Measurements from ENCODE around the gene SPDYE18.
"Not testable (repeated sequence)": the region's sequence is repeated elsewhere in the genome, so short reads cannot be mapped to it uniquely, and the experiment has no call there.

SPDYE18 gene, protein sequence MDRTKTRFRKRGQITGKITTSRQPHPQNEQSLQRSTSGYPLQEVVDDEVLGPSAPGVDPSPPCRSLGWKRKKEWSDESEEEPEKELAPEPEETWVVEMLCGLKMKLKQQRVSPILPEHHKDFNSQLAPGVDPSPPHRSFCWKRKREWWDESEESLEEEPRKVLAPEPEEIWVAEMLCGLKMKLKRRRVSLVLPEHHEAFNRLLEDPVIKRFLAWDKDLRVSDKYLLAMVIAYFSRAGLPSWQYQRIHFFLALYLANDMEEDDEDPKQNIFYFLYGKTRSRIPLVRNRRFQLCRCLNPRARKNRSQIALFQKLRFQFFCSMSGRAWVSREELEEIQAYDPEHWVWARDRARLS

DNA sequence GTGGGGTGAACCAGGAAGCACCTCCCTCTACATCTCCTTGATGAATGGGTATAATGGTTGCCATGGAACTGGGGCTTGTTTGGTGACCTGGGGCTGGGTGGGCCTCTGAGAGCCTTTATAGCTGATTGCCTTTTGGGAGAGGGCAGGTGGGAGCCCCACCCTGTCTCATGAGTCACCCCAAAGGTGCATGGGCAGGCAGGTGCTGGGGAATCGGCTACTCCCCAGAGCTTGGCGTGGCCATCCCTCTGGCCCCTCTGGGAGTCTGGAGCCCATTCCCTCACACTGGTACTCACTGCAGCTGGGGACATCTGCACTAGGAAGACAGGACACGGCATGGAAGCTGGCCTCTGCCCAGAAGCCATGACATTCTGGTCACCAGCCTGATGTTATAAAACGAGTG is at the start of gene SPDYE18:
Gene SPDYE18, minus strand, starts transcription at position 2 of the 400 bp plus-strand sequence. CDS start 2,046 bp downstream, outside the sequence.
- in situ Hi-C loops (cut with HindIII; ENCODE audit: low pct_ligation_motif_present, low sequenced_read_pairs); DNase-seq; H3K27ac ChIP-seq; H3K4me3 ChIP-seq (ENCODE audit: low read depth, low read length); H3K36me3 ChIP-seq (replicated peaks); H3K27me3 ChIP-seq (replicated peaks): not testable (repeated sequence)

DNA sequence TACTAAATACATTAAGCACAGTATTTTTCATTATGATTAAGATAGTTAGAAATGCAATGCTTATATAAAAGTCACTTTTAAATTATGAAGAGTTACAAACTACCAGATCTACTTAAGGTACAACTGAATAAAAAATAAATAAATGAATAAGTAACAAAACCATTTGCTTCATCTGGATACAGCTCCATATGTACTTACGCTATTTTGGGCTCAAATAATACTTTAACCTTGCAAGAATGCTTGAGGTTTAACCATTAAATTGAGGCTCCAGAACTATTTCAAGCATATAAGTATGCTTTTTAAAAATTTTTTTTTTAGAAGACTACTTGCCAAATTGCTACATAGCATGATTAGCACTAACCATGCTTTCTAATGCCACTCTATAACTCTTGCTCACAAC is 46.0 kb upstream of the SPDYE18 start:
- H3K4me3 ChIP-seq (ENCODE audit: low read depth, low read length); H3K27ac ChIP-seq; in situ Hi-C loops (cut with HindIII; ENCODE audit: low pct_ligation_motif_present, low sequenced_read_pairs); H3K36me3 ChIP-seq (replicated peaks); DNase-seq; H3K27me3 ChIP-seq (replicated peaks): not testable (repeated sequence)

DNA sequence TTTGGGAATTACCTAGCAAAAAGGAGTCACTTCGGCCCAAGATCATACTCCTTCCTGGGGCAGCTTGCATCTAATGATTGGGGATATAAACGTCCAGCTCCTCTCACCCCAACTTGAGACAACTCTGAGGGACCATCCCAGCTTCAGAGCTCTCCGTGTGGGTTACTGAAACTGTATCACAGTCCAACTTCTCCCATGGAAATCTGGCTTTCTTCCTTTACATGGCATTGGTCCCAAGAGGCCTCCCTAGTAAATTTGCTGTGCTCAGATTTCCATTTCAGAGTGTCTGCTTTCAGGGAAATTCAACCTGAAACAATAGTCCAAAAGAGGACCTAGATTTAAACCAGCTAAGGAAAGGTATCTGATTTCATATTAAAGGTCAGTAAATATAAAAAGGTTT is 45.3 kb upstream of the SPDYE18 start:
- H3K27me3 ChIP-seq (replicated peaks); in situ Hi-C loops (cut with HindIII; ENCODE audit: low pct_ligation_motif_present, low sequenced_read_pairs); DNase-seq; H3K36me3 ChIP-seq (replicated peaks); H3K27ac ChIP-seq; H3K4me3 ChIP-seq (ENCODE audit: low read depth, low read length): not testable (repeated sequence)

DNA sequence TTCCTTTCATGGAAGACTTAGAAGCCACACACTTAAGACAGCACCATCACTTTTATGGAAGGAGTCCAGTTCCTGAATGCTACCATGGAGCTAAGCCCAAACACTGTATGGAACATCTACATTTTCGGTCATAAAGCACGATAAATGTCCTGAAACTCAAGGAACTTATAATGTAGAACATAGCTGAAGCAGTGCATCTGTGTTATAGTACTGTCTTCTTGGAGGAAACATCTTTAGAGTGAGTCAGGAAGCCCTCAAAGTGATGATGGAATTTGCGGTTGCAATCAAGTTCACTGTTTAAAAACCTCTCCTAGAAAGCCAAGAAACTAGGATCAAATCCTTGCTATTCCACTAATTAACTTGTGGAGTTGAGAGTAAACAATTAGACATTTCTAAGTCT is 43.5 kb upstream of the SPDYE18 start:
- H3K4me3 ChIP-seq (ENCODE audit: low read depth, low read length); H3K27me3 ChIP-seq (replicated peaks); H3K27ac ChIP-seq; H3K36me3 ChIP-seq (replicated peaks); in situ Hi-C loops (cut with HindIII; ENCODE audit: low pct_ligation_motif_present, low sequenced_read_pairs): not testable (repeated sequence)
- peak; percentile 8 for DNase-seq

DNA sequence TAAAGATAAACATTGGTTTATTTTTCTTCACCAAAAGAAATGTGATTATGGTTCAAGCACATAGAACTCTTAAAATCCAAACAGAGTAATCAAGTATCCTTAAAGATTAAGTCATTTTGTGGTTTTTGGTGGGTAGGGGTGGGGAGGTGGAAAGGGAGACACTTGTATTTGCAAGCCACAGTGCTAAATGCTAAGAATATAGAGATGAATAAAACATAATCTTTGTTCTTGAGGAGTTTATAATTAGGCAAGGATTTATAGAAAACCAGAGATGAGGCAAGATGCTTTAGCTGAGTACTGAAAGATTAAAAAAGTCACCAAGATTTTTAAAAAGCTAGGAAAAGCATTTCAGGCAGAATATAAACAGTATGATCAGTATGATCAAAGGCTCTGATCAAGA is 40.3 kb upstream of the SPDYE18 start:
- H3K27ac ChIP-seq; H3K4me3 ChIP-seq (ENCODE audit: low read depth, low read length); H3K27me3 ChIP-seq (replicated peaks); DNase-seq; H3K36me3 ChIP-seq (replicated peaks); in situ Hi-C loops (cut with HindIII; ENCODE audit: low pct_ligation_motif_present, low sequenced_read_pairs): not testable (repeated sequence)

DNA sequence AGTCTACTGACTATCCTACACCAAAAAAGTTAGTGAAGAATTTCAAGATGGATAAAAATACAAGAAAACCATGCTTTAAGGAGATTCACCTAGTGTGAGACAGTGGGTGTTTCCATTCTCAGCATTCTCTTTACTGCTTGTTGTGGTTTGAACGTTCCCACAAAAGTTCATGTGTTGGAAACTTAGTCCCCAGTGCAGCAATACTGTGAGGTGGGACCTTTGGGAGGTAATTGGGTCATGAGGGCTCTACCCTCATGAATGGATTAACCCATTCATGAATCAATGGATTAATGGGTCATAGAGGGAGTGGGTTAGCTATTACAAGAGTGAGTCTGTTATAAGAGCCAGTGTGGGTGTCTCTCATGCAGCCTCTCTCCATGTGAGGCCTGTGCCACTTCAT is 38.8 kb upstream of the SPDYE18 start:
- H3K4me3 ChIP-seq (ENCODE audit: low read depth, low read length); DNase-seq; in situ Hi-C loops (cut with HindIII; ENCODE audit: low pct_ligation_motif_present, low sequenced_read_pairs); H3K27me3 ChIP-seq (replicated peaks); H3K27ac ChIP-seq; H3K36me3 ChIP-seq (replicated peaks): not testable (repeated sequence)

DNA sequence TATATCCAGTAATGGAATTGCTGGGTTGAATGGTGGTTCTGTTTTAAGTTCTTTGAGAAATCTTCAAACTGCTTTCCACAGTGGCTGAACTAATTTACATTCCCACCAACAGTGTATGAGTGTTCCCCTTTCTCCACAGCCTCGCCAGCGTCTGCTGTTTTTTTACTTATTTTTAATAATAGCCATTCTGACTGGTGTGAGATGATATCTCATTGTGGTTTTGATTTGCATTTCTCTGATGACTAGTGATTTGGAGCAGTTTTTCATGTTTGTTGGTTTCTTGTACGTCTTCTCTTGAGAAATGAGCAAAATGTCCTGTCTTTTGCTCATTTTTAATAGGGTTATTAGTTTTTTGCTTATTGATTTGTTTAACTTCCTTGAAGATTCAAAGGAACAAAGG is 38.1 kb upstream of the SPDYE18 start:
- H3K27me3 ChIP-seq (replicated peaks); H3K4me3 ChIP-seq (ENCODE audit: low read depth, low read length); H3K36me3 ChIP-seq (replicated peaks); in situ Hi-C loops (cut with HindIII; ENCODE audit: low pct_ligation_motif_present, low sequenced_read_pairs); DNase-seq; H3K27ac ChIP-seq: not testable (repeated sequence)

DNA sequence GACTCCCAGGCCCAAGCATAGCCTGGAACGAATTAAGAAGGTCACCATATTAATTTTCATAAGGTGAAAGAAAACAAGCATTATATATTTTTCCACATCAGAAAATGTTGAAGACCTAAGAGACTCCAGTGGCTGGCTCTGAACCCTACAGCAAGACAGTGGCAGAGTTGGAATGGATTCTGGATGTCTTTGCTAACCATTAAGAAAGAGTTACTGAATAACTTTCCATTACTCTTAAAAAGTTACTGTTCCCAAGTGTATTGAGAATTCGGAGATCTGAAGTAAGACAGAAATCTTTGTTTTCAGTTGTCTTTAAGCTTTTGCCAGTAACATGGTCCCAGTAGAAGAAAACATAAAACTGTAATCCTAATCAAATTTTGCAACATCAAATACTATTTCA is 29.9 kb upstream of the SPDYE18 start:
- in situ Hi-C loops (cut with HindIII; ENCODE audit: low pct_ligation_motif_present, low sequenced_read_pairs); H3K36me3 ChIP-seq (replicated peaks); H3K27me3 ChIP-seq (replicated peaks); H3K4me3 ChIP-seq (ENCODE audit: low read depth, low read length); H3K27ac ChIP-seq; DNase-seq: not testable (repeated sequence)

DNA sequence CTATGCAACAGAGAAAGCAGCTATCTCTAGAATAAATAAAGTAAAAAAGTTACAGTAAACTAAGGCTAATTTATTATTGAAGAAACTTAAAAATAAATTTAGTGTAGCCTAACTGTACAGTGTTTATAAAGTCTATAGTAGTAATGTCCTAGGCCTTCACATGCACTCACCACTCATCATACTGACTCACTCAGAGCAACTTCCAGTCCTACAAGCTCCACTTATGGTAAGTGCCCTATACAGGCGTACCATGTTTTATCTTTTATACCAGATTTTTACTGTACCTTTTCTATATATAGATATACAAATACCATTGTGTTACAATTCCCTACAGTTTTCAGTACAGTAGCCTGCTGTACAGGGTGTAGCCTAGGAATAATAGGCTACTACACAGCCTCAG is 19.8 kb upstream of the SPDYE18 start:
- DNase-seq; H3K36me3 ChIP-seq (replicated peaks); H3K4me3 ChIP-seq (ENCODE audit: low read depth, low read length); H3K27ac ChIP-seq; in situ Hi-C loops (cut with HindIII; ENCODE audit: low pct_ligation_motif_present, low sequenced_read_pairs); H3K27me3 ChIP-seq (replicated peaks): not testable (repeated sequence)

DNA sequence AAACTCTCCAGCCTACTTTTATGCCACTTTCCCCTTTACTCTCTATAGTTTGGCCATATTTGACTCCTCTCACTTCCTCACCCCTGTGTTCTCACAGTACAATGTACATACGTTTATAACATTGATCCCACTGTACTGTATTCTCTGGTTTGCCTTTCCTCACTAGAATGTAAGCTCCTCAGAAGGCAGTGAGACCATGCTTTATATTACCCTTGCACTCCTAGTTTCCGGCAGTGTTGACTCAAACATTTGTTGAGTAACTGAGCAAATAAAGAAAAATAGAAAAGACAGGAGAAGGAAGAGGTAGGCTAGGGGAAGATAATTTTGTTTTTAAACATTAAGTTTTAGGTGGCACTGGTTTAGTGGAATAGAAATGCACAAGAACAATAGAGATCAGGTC is 17.9 kb upstream of the SPDYE18 start:
- H3K36me3 ChIP-seq (replicated peaks); H3K4me3 ChIP-seq (ENCODE audit: low read depth, low read length); in situ Hi-C loops (cut with HindIII; ENCODE audit: low pct_ligation_motif_present, low sequenced_read_pairs); H3K27ac ChIP-seq; H3K27me3 ChIP-seq (replicated peaks); DNase-seq: not testable (repeated sequence)

DNA sequence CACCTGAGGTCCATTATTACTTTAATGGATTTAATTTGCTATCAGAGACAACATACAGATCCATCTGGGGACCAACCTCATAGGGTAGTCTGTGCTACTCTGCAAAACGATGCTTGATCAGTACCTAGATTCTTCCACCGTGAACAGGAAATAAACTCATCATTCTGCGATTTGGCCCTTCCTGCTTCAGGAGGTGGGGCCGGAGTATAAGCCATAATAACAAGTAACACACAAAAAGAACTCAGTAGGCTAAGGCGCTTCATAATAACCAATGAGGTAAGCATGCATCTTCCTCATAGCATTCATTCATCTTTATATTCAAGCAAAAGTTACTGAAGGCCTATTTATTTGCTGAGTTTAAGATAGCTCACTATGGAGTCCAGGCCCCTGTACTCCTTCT is 17.3 kb upstream of the SPDYE18 start:
- in situ Hi-C loops (cut with HindIII; ENCODE audit: low pct_ligation_motif_present, low sequenced_read_pairs) = not testable (repeated sequence)

DNA sequence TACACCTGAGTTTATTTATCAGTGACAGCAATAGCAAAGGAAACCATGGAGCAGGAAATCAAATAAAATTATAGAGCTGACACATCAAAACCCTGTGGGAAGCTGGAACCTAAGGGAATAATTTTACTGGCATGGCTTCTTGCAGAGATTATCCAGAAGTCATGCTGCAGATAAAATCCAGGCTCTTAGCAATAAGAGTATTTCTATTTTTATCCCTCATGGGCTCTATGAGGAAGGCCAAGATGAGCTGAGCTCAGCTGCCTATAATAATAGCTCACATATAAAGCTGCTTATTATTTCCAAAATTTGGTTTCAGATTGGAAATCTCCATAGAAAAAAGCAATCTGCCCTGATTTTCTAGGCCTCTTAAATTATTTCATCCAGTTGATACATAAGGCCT is 16.8 kb upstream of the SPDYE18 start:
- H3K36me3 ChIP-seq (replicated peaks); in situ Hi-C loops (cut with HindIII; ENCODE audit: low pct_ligation_motif_present, low sequenced_read_pairs); DNase-seq; H3K27me3 ChIP-seq (replicated peaks); H3K4me3 ChIP-seq (ENCODE audit: low read depth, low read length); H3K27ac ChIP-seq: not testable (repeated sequence)

More for the DNA sequence above, 17.3 kb upstream of the SPDYE18 start:
- H3K27me3 ChIP-seq (replicated peaks); H3K27ac ChIP-seq; DNase-seq; H3K4me3 ChIP-seq (ENCODE audit: low read depth, low read length); H3K36me3 ChIP-seq (replicated peaks): not testable (repeated sequence)

DNA sequence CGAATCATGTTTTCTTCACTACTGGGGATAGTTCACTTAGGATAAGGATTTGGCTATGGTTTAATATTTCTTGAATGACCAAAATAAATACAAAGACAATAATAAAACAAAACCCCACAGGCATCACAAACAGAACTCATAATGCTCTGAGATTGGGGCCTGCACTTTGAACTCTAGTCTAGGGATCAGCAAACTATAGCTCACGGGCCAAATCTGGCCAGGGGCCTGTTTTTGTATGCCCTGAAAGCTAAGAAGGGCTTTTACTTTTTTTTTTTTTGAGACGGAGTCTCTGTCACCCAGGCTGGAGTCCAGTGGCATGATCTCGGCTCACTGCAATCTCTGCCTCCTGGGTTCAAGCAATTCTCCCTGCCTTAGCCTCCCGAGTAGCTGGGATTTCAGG is 14.7 kb upstream of the SPDYE18 start:
- DNase-seq; H3K27me3 ChIP-seq (replicated peaks); H3K36me3 ChIP-seq (replicated peaks); H3K27ac ChIP-seq; H3K4me3 ChIP-seq (ENCODE audit: low read depth, low read length); in situ Hi-C loops (cut with HindIII; ENCODE audit: low pct_ligation_motif_present, low sequenced_read_pairs): not testable (repeated sequence)

DNA sequence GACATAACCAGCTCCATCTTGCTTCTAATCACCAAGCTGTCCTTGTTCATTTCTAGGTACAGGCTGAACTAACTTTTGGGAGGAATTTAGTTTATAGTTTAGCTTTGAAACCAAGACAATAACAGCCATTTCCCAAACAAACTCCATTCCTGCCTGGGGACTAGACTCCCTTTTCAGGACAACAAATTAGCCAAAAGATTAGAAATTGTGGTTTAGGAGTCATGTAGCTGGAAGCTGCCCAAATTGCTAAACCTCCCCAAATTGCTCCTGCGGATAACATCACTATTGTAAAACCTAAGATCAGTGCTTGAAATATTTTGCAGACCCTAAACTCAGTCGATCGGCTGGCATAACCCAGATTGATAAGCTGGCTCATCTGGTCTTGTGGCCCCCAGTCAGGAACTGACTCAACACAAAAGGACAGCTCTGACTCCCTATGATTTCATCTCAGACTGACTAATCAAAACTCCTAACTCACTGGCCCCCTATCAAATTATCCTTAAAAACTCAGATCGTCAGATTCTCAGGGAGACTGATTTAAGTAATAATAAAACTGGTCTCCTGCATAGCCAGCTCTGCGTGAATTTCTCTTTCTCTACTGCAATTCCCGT is 12.5 kb upstream of the SPDYE18 start:
- H3K27me3 ChIP-seq (replicated peaks); H3K36me3 ChIP-seq (replicated peaks); H3K27ac ChIP-seq; H3K4me3 ChIP-seq (ENCODE audit: low read depth, low read length); in situ Hi-C loops (cut with HindIII; ENCODE audit: low pct_ligation_motif_present, low sequenced_read_pairs): not testable (repeated sequence)
- peak; percentile 4 for DNase-seq

DNA sequence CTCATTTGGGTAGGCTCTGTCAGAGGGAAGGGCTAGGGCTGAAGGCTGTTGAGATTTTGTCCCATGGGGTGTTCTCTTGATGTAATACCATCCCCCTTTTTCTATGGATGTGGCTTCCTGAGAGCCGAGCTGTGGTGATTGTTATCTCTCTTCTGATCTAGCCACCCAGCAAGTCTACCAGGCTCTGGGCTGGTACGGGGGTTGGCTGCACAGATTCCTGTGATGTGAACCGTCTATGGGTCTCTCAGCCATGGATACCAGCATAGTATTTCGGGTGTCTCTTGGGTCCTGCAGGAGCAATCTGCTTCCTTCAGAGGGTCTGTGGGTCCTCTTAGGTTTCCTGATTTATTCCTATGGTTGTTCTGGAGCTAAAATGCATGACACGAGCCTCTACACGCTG is 8.8 kb upstream of the SPDYE18 start:
- H3K27me3 ChIP-seq (replicated peaks); in situ Hi-C loops (cut with HindIII; ENCODE audit: low pct_ligation_motif_present, low sequenced_read_pairs); H3K27ac ChIP-seq; H3K36me3 ChIP-seq (replicated peaks); H3K4me3 ChIP-seq (ENCODE audit: low read depth, low read length); DNase-seq: not testable (repeated sequence)
